Retinal pigment epithelial cell (primary cell): Measurements from ENCODE around the gene SLC15A5.

Source experiments
- DNase-seq: peaks from one replicate; pipeline ENCODE4 v3.0.0-alpha.2; 2010; ENCODE audit warnings: low read depth
- H3K4me3 ChIP-seq: 2 replicates; pipeline ENCODE4 v1.5.1; 2011; ENCODE audit warnings: mild to moderate bottlenecking, low read length, control low read depth, moderate library complexity
- CTCF ChIP-seq: conservative IDR thresholded peaks from 2 replicates; pipeline ENCODE4 v1.5.1; 2011; ENCODE audit warnings: low read depth, low read length, control low read depth, inconsistent platforms

SLC15A5 gene

GRCh38 chr12:16168078-16168477 lies 109.4 kb downstream of the SLC15A5 start:
- H3K4me3 ChIP-seq = no peak overlapping the region
- TF ChIP-seq CTCF = no peak
- no peak for DNase-seq

GRCh38 chr12:16166563-16167470 lies 110.7 kb downstream of the SLC15A5 start:
- H3K4me3 ChIP-seq = no peak overlapping the region
- no peak for TF ChIP-seq CTCF
- DNase-seq = no peak

DNA sequence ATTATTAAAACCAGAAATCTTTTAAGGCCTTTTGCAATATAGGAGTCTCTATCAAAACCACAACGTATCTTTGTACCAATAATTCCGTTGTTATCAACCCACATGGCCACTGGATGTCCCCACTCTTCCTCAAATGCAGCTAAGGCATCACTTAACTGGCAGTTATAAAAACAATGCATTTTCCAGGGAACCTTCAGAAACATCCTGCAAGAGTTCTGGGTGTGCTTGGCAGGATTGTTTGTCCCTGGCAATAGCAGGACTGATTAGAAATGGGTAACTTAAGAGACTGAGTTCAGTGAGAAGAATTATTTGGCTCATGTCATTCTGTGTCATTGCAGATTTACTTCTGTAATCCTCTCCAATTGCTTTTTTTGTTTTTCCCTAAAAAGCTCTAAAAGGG lies 112.0 kb downstream of the SLC15A5 start:
- H3K4me3 ChIP-seq = no peak overlapping the region
- no peak for DNase-seq
- peak; percentile 66 for TF ChIP-seq CTCF

GRCh38 chr12:16163901-16164300 lies 113.6 kb downstream of the SLC15A5 start:
- H3K4me3 ChIP-seq = no peak overlapping the region
- no peak for DNase-seq
- TF ChIP-seq CTCF = no peak

DNA sequence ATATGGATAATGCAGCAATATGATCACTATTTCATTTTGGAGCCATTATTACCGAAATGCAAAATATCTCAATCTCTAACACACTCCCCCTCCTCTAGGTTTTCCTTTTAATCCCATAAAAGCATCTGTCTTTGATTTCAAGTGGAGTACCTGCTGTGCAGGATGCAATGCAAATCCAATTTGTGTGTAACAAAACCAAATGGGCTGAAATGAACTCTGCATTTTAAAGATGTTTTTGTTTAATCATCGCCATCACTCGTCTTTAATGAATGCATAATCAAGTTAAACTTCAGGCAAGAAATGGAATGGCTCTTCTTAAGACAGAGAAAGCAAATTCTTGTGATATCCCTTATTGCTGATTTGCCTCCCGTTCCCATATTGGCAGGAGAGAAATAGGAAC lies 114.3 kb downstream of the SLC15A5 start:
- H3K4me3 ChIP-seq = no peak overlapping the region
- DNase-seq = no peak
- no peak for TF ChIP-seq CTCF

GRCh38 chr12:16159571-16159970 lies 117.9 kb downstream of the SLC15A5 start:
- DNase-seq = no peak
- TF ChIP-seq CTCF = no peak
- no peak overlapping the region for H3K4me3 ChIP-seq

GRCh38 chr12:16158050-16158449 lies 119.4 kb downstream of the SLC15A5 start:
- TF ChIP-seq CTCF = no peak
- DNase-seq = no peak
- no peak overlapping the region for H3K4me3 ChIP-seq
